ENCODE measurements around the gene GPHA2. TPM values are rescaled to one million over a fixed set of nuclear protein-coding genes. Genes with fewer than 3 reads are reported as not detected.
"Not testable (repeated sequence)": the region's sequence is repeated elsewhere in the genome, so short reads cannot be mapped to it uniquely, and the experiment has no call there.

GPHA2 gene, protein sequence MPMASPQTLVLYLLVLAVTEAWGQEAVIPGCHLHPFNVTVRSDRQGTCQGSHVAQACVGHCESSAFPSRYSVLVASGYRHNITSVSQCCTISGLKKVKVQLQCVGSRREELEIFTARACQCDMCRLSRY
- total RNA-seq: 0.41 TPM in 1 of 2 replicates, not detected in the other
- long read RNA-seq: 0 reads

DNA sequence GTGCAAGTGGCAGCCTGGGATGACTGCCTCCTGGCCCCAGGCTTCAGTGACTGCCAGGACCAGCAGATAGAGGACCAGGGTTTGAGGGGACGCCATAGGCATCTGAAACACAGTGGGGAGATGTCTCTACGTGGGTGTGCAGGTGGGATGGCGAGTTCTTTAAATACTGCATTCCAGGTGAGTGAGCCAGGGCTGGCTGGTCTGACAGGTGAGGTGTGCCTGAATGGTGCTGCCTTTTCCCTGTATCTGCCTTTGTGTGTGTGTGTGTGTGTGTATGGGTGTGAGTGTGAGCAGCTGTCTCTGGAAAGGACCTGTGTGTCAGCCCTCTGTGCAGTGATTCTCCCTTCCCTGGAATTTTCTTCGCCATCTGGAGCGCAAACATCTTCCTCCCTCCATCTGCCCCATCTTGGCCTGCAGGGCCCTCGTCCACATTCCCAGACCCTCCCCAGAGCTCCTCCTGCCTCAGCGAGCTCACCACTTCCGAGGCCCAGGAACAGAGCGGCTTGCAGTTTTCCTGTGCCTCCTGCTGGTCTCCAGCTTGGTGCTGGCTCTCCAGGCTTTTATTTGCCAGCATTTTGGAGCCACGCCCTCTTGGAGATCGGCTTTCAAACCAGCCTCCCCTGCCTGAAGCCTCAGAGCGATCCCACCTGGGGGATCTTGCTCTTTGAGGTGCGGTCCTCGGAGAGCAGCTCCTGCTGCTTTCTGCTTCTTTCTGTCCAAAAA is at the start of gene GPHA2:
Gene GPHA2 (minus strand): TSS at position 535 of the 723 bp plus-strand sequence. CDS start 433 bp downstream, at position 102.
- peaks cover 15% of the 10 kb centered on the region for H3K4me1 Mint-ChIP-seq (ENCODE audit: low read depth)
- H3K27me3 Mint-ChIP-seq: peaks cover 17% of the 10 kb centered on the region
- no peaks in the 10 kb centered on the region for H3K9me3 Mint-ChIP-seq (ENCODE audit: low read depth)
- peaks cover 6% of the 10 kb centered on the region for H3K36me3 Mint-ChIP-seq (ENCODE audit: insufficient read depth)
- peak within 1 kb of the TSS; percentile 5 for H3K27ac Mint-ChIP-seq
- TF ChIP-seq, protein P1, sequence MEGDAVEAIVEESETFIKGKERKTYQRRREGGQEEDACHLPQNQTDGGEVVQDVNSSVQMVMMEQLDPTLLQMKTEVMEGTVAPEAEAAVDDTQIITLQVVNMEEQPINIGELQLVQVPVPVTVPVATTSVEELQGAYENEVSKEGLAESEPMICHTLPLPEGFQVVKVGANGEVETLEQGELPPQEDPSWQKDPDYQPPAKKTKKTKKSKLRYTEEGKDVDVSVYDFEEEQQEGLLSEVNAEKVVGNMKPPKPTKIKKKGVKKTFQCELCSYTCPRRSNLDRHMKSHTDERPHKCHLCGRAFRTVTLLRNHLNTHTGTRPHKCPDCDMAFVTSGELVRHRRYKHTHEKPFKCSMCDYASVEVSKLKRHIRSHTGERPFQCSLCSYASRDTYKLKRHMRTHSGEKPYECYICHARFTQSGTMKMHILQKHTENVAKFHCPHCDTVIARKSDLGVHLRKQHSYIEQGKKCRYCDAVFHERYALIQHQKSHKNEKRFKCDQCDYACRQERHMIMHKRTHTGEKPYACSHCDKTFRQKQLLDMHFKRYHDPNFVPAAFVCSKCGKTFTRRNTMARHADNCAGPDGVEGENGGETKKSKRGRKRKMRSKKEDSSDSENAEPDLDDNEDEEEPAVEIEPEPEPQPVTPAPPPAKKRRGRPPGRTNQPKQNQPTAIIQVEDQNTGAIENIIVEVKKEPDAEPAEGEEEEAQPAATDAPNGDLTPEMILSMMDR (IDR thresholded peaks at IDR 0.05; ENCODE audit: unreplicated experiment): no peak
- H3K4me3 Mint-ChIP-seq (ENCODE audit: low read depth): no peak within 1 kb of the TSS
- no peak for DNase-seq (ENCODE audit: low spot score, unreplicated experiment)

DNA sequence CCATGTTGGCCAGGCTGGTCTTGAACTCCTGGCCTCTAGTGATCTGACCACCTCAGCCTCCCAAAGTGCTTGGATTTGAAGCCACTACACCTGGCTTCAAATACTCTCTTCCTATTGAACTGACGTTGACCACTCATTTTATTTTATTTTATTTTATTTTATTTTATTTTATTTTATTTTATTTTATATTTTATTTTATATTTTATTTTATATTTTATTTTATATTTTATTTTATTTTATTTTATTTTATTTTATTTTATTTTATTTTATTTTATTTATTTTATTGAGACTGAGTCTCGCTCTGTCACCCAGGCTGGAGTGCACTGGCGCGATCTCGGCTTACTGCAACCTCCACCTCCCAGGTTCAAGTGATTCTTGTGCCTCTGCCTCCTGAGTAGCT is 47.6 kb upstream of the GPHA2 start:
- DNase-seq (ENCODE audit: low spot score, unreplicated experiment); H3K27ac Mint-ChIP-seq; H3K36me3 Mint-ChIP-seq (ENCODE audit: insufficient read depth); H3K9me3 Mint-ChIP-seq (ENCODE audit: low read depth); H3K4me1 Mint-ChIP-seq (ENCODE audit: low read depth); H3K4me3 Mint-ChIP-seq (ENCODE audit: low read depth): not testable (repeated sequence)
- peaks cover 21% of the 10 kb centered on the region for H3K27me3 Mint-ChIP-seq

DNA sequence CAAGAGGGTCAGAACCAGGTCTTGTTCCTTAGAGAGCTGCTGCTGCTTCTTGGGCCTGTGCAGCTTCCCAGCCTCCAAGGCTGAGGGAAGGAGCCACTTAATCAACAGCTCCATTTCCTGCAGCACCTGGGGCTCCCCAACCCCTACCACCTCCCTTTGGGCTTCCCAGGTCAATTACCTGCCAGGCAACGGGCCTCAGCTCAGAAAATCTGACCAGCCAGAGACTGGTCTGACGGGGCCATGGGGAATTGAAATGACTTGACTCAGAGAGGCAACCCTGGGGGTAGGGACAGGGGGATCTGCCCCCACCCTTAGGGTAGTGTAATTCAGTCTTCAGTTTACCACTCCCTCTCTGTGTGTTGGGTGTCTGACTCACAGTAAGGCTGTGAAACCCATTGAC is 41.0 kb upstream of the GPHA2 start:
- no peaks in the 10 kb centered on the region for H3K4me1 Mint-ChIP-seq (ENCODE audit: low read depth)
- no peaks in the 10 kb centered on the region for H3K36me3 Mint-ChIP-seq (ENCODE audit: insufficient read depth)
- peaks cover 16% of the 10 kb centered on the region for H3K27me3 Mint-ChIP-seq
- no peak overlapping the region for H3K27ac Mint-ChIP-seq
- no peaks in the 10 kb centered on the region for H3K9me3 Mint-ChIP-seq (ENCODE audit: low read depth)
- no peak for DNase-seq (ENCODE audit: low spot score, unreplicated experiment)
- H3K4me3 Mint-ChIP-seq (ENCODE audit: low read depth): no peak overlapping the region
- TF ChIP-seq, protein P1 (IDR thresholded peaks at IDR 0.05; ENCODE audit: unreplicated experiment): no peak

DNA sequence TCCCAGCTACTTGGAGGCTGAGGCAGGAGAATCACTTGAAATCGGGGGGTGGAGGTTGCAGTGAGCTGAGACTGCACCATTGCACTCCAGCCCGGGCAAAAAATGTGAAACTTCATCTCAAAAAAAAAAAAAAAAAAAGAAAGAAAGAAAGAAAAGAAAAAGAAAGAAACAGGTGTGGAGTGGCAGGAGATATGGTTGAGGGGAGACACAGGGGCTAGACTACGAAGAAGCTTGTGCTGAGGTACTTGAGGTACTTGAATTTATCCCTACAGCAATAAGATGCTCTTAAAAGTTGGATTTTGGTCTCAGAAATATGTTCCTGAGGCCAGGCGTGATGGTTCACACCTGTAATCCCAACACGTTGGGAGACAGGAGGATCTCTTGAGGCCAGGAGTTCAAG is 38.4 kb upstream of the GPHA2 start:
- Mint-ChIP-seq H3K4me1 (ENCODE audit: low read depth) (no peaks in the 10 kb centered on the region), H3K4me3 (ENCODE audit: low read depth) (no peak overlapping the region), H3K27me3 (peaks cover 18% of the 10 kb centered on the region), H3K9me3 (ENCODE audit: low read depth) (no peaks in the 10 kb centered on the region), H3K36me3 (ENCODE audit: insufficient read depth) (no peaks in the 10 kb centered on the region), H3K27ac (peak overlapping the region; percentile 67)
- no peak for DNase-seq (ENCODE audit: low spot score, unreplicated experiment)
- TF ChIP-seq, protein P1 (IDR thresholded peaks at IDR 0.05; ENCODE audit: unreplicated experiment): no peak

DNA sequence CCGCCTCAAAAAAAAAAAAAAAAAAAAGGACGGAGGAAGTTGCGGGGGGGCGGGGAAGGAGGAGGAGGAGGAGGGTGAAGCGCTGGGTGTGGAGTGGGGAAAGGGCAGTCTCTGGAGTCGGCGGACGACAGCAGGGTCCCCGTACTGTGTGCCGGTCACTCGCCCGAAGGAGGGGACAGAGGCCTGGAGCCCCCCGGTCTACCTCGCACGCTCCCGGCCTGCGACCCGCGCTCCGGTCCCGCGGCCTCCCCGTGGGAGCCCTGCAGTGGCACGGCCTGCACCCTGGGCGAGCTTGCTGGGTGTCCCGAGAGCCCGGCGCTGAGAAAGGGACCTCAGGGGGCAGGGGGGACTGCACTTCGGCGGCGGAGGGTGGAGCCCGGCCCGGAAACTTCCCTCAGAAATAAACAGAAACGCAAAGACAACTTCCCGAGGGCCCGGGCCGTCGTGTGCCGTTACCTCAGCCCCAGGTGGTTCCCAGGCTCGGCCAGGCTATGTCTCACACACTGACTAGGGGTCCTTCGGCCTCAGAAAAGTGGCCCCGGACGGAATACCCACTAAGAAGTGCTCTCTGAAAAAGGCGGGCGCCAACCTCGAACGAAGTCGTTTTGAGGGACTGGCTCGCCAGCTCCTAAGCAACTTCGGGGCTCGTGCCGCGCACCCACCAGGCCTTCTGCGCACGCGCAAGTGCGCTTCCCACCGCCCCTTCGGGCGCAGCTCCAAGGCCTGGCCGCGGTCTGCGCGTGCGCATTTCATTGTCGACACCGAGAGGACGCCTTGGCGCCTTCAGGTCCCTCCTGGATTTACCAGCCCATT is 35.9 kb upstream of the GPHA2 start, which contains the start of gene MAJIN:
Gene MAJIN (minus strand): TSS at position 688 of the 813 bp plus-strand sequence. CDS start 12,703 bp downstream, outside the sequence.
- no peak within 1 kb of the TSS for H3K27ac Mint-ChIP-seq
- DNase-seq (ENCODE audit: low spot score, unreplicated experiment): peak; percentile 34
- TF ChIP-seq, protein P1 (IDR thresholded peaks at IDR 0.05; ENCODE audit: unreplicated experiment): no peak
- H3K9me3 Mint-ChIP-seq (ENCODE audit: low read depth): no peaks in the 10 kb centered on the region
- H3K4me3 Mint-ChIP-seq (ENCODE audit: low read depth): no peak within 1 kb of the TSS
- H3K4me1 Mint-ChIP-seq (ENCODE audit: low read depth): no peaks in the 10 kb centered on the region
- no peaks in the 10 kb centered on the region for H3K36me3 Mint-ChIP-seq (ENCODE audit: insufficient read depth)
- H3K27me3 Mint-ChIP-seq: peaks cover 24% of the 10 kb centered on the region
